GM10266 (cell line): Measurements from ENCODE around the gene DENND5B.

Experiments used
- DNase-seq: peaks from one replicate; pipeline ENCODE4 v3.0.0; 2012; ENCODE audit errors: extremely low spot score
- TF ChIP-seq, protein P1 (sequence below): IDR thresholded peaks from 2 replicates; pipeline ENCODE4 v1.5.1; 2012; ENCODE audit warnings: mild to moderate bottlenecking, low read depth; ENCODE audit not compliant: control insufficient read depth, insufficient read depth; ENCODE audit errors: missing control alignments

The DENND5B gene

DNA sequence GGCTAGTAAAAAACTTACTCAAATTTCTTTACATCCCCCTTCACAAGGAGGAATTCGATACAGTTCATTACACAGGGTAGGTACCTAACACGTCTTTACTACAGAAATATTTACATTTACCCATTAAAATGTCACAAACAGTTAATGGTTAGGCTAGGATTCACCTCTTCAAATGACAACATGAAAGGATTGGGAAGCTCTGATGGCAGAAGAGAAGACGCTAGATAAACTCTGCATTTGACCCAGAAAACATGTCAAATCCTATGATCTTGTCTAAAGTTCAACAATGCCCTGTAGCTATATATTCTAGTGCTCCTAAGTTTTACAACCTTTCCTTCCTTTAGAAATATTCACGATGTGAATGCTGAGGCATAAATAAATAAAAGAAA is 64.8 kb downstream of the DENND5B start:
- TF ChIP-seq, protein P1, sequence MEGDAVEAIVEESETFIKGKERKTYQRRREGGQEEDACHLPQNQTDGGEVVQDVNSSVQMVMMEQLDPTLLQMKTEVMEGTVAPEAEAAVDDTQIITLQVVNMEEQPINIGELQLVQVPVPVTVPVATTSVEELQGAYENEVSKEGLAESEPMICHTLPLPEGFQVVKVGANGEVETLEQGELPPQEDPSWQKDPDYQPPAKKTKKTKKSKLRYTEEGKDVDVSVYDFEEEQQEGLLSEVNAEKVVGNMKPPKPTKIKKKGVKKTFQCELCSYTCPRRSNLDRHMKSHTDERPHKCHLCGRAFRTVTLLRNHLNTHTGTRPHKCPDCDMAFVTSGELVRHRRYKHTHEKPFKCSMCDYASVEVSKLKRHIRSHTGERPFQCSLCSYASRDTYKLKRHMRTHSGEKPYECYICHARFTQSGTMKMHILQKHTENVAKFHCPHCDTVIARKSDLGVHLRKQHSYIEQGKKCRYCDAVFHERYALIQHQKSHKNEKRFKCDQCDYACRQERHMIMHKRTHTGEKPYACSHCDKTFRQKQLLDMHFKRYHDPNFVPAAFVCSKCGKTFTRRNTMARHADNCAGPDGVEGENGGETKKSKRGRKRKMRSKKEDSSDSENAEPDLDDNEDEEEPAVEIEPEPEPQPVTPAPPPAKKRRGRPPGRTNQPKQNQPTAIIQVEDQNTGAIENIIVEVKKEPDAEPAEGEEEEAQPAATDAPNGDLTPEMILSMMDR, result no peak
- no peak for DNase-seq

DNA sequence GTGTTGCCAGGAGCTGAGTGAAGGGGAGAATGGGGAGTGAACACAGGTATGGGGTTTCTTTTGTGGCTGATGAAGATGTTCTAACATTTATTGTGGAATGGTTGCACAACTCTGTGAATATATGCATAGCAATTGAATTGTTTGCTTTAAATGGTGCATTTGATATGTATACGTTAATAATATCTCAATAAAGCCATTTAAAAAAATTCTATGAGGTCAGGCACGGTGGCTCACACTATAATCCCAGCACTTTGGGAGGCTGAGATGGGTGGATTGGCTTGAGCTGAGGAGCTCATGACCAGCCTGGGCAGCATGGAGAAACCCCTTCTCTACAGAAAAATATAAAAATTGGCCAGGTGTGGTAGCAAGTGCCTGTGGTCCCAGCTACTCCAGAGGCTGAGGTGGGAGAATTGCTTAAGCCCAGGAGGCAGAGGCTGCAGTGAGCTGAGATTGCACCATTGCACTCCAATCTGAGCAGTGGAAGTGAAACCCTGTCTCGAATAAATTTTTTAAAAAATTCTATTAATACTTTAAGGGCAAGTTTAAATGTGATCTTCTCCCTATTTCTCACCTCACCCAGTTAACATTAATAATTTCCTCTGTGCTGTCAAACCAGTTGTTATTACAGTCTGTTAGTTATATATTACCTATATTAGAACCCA is 65.3 kb downstream of the DENND5B start:
- TF ChIP-seq, protein P1, result no peak
- DNase-seq, result no peak

DNA sequence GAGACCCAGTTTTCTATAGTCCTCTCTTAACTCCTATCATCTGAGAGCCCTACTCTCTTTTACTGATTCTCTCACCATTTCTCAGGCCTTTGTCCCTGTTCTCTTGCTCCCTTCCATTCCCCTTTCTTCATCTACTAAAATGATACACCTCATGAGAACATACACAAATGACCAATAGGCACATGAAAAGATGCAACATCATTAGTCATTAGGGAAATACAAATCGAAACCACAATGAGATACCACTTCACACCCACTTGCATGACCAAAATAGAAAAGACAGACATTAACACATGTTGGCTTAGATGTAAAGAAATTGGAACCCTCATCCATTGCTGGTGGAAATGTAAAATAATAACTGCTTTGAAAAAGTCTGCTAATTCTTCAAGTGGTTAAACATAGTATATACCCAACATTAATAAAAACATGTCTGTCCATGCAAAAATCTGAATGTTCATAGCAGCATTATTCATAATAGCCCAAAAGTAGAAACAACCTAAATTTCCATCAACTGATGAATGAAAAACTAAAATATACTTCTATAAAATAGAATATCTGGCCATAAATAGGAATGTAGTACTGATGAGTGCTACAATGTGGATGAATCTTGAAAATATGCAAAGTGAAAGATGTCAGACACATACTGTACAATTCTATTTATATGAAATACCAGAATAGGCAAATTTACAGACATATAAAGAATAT is 66.0 kb downstream of the DENND5B start:
- TF ChIP-seq, protein P1, result no peak
- peak; percentile 19 for DNase-seq

DNA sequence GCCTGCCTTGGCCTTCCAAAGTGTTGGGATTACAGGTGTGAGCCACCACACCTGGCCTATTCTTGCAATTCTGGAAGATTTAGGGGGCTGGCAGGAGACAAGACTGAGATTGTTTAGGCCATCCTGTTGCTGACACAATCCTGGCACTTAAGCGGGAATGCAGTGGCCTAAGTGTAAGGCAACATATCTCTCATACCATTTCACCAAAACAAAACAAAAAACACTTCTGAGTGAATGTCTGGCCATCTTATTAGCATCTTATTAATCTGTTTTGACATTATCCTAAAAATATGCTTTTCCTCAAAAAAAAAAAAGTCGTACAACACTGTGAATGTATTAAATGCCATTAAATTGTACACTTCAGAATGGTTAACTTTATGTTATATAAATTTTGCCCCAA is 67.6 kb downstream of the DENND5B start:
- no peak for DNase-seq
- TF ChIP-seq, protein P1, result no peak

DNA sequence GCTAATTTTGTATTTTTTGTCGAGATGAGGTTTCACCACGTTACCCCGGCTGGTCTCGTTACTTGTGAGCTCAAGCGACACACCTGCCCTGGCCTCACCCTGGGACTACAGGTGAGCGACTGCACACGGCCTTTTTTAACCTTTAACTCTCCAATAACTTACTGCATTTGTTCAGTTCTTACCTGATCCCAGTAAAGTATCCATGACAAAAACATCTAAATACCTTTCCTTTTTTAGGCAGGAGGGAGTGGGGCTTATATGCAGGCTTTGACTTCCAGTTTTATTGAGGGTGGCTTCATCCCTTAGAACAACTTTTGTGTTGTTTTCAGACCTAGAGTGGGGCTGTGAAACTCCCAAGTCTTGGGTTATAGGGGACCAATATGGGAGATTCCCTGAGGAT is 68.3 kb downstream of the DENND5B start:
- no peak for DNase-seq
- TF ChIP-seq, protein P1, result no peak

GRCh38 chr12:31521964-31522363 is 69.0 kb downstream of the DENND5B start:
- TF ChIP-seq, protein P1, result no peak
- DNase-seq, result no peak

DNA sequence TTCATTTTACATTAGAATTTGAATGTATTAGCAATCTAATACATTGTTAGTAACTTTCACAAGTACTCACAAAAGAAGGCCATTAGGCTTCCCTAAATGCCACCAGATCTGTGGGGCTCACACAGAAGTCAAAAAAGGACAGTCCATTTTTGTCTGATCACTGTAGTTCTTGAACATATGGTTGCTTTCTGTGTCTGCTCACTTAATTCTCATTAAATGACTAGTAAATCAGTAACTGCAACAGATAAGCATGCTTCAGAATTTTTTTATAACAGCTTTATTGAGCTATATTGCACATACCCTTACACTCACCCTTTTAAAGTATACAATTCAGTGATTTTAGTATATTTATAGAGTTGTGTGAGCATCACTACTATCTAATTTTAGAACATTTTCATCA is 71.4 kb downstream of the DENND5B start:
- no peak for DNase-seq
- TF ChIP-seq, protein P1, result no peak
